T-helper 2 cell treated with Interferon-gamma antibody and Interleukin-4, amounts not matched to agents 100 ng/mL and 5 ng/mL, for 36 hours (primary cell): ENCODE measurements around the gene ALG14. TPM values are rescaled to one million over a fixed set of nuclear protein-coding genes. Genes with fewer than 3 reads are reported as not detected.
"Not testable (repeated sequence)": the region's sequence is repeated elsewhere in the genome, so short reads cannot be mapped to it uniquely, and the experiment has no call there.

ENCODE experiments used
- intact Hi-C: fragments of 100-400 bp; cut with micrococcal nuclease; formaldehyde crosslinking; loops from one replicate; pipeline ENCODE4 v1.15.1; 2023
- total RNA-seq: library from RNA; stranded (reverse); gene quantifications from 2 replicates; pipeline ENCODE4 v1.2.3, GENCODE V29; 2022

Gene ALG14
- total RNA-seq, 1 donor from 2014 or later, result 3.0 TPM

DNA sequence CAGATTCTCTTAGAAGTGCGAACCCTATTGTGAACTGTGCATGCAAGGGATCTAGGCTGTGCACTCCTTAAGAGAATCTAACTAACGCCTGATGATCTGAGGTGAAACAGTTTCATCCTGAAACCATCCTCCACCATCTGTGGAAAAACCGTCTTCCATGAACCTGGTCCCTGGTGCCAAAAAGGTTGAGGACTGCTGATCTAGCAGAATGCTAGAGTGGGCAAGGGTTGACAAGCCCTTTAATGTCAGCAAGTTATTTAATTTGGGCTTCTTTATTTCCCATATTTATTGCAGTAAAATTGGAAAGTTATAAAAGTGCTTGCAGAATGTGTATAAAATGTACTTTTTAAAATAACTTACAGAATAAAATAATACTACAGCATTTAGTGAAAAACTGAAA, 26.4 kb downstream of the ALG14 start:
- intact Hi-C loops, result loop anchor here (10.0 kb wide), 1 partner anchor 562 kb away; no protein-coding TSS in a partner anchor

DNA sequence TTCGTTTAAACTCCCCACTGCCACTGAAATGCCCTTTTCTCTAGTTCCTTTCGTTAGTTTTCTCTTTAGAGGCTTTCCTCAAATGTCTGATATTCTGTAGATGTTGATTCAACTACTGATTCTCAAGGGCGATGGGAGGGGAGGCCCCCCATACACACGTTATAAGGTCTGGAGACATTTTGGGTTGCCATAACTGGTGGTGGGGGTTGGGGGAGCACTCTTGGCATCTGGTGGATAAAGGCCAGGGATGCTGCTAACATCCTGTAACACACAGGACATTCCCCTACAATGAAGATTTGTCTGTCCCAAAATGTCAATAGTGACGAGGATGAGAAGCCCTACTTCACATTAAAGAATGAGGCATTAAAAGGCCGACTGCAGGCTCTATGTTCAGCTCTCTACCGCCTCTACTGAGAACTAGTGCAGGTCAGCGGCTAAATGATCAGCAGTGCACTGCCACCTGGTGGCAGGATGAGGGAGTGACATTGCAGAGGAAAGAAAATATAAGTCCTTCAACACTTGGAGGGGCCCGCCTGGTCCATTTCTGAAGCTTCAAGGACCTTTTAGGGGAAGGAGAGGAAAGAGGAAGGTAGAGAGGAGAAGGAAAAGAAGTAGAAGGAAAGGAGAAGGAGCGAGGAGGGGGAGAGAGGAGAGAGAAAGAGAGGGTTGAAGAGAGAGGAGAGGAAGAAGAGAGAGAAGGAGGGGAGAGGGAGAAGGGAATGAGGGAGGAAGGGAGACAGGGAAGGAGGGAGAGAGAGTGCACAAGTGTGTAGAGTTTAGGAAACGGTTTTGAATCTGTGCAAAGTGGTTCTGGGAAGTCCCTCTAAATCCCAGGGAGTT, 29.4 kb downstream of the ALG14 start:
- intact Hi-C loops, result loop anchor here (1.0 to 10.0 kb wide), 5 partner anchors 117 to 559 kb away; partner anchors contain the start of gene CNN3

DNA sequence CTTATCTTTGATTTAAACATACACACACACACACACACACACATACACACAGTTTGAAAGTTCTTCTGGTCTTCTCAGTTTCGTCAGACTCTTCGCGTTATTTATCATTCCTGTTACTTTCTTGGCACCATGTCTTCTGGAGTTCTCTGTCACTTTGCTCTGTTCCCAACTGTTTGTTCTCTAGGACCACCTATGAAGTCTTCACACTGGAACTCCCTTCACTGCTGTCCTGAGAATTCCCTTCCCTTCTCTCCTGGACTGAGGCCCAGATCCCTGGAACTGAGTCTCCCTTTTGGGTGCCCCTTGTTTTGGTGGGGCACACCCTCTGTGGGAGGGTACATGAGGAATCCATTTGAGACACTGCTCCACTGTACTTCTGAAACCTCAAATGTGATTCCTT, 30.5 kb downstream of the ALG14 start:
- intact Hi-C loops, result loop anchor here (2.0 to 10.0 kb wide), 3 partner anchors 115 to 557 kb away; partner anchors contain the start of gene CNN3

DNA sequence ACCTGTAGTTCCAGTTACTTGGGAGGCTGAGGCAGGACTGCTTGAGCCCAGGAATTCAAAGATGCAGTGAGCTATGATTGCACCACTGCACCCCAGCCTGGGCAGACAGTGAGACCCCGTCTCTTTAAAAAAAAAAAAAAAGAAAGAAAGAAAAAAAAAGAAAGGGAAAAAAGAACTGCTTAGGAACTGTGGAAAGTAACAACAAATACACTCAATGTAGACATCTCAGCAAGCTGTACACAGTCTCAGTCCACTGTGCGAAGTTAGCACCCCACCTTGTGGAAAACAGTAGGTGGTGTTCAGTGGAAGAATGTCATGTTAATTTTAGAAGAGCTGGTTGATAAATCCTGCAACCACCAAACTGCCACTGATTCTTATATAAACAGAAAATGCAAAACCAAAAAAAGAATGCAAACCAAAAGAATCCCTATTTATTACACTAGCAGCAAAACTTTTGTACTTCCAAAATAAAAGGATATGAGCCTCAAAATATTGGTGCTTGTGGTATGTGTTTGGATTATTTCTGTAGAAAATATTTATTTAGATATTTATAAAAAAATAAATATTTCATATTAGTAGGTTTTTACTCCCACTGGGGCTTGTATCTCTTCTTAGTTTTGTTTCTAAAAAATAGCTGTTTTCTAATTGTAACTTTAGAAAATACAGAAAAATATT, 31.1 kb downstream of the ALG14 start:
- intact Hi-C loops, result loop anchor here (2.0 to 10.0 kb wide), 3 partner anchors 115 to 557 kb away; partner anchors contain the start of gene CNN3

DNA sequence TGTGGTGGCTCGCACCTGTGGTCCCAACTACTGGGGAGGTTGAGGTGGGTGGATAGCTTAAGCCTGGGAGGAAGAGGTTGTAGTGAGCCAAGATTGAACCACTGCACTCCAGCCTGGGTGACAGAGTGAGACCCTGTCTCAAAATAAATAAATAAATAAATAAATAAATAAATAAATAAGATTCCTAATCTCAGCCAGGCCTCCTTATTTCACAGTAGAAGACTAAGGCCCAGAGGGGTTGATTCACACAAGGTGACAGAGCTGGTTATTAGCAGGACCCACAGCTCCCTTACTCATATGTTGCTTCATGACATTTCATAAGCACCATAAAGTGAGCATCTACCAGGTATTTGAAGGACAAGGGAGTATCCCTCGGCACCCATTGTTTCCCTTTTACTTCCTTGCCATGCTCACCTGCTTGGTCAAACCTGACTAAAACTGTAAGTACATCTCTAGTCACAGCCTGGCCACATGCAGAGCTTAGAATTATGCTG, 32.7 kb downstream of the ALG14 start:
- intact Hi-C loops, result loop anchor here (5.0 to 10.0 kb wide), 2 partner anchors 233 to 555 kb away; no protein-coding TSS in a partner anchor

DNA sequence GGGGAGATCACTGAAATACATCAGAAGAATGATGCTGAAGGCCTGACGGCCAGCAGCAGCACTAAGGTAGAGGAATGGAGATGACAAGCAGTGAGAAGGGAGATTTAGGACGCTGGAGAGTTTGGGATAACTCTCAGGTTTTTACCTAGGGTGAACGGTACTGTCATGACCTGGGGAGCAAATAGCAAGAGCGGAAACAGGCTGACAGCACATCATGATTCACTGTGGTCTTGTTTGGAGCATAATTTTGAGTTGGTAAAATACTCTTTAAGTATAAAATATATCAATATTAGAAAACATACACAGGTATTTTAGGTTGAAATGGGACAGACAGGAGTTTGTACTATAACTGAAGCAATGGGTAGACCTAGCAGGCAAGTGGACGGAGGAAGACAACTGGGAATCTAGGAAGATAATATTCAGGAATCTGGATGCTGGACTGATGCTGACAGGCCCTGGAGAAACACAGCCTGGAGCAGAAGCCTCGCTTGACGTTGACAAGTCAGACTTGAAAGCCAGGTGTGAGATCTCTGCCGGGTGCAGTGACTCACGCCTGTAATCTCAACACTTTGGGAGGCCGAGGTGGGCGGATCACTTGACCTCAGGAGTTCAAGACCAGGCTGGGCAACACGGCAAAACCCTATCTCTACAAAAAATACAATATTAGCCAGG, 33.3 kb downstream of the ALG14 start:
- intact Hi-C loops, result loop anchor here (5.0 to 10.0 kb wide), 2 partner anchors 232 to 555 kb away; no protein-coding TSS in a partner anchor

DNA sequence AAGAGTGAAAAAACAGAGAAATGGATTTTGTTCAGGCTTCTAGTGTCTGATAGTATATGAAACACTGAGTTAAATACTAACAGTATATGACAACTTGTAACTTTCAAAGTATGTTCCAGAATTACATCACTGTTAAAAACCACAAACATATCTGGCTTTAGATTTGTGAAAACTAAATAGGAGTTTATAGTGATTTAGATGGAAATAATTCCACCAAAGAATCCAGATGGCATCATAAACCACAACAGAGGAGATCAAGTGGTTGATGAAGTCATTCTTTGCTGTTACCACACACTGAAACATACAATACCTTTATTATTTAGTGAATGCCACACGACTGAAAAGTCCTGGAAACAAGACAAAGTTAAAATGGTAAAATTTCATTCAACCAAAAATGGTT, 37.2 kb downstream of the ALG14 start:
- intact Hi-C loops, result no loop called here

DNA sequence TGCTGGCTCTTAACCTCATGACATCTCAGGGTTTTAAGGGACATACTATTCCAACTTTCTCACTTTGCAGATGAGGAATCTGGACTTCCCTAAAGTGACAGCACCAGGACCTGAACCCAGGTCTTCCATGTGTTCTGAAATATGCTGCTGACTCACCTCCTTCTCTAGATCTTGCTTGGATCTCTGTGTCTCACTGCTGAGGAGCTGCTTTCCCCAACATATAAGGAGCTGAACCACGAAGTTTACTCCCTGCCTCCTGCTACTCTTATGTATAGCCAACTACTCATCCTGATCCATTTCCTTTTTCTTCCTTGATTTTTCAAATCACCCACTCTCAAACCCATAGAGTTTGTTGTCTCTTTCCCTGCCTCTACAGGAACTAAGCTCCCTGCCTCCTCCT, 38.2 kb downstream of the ALG14 start:
- intact Hi-C loops, result no loop called here

DNA sequence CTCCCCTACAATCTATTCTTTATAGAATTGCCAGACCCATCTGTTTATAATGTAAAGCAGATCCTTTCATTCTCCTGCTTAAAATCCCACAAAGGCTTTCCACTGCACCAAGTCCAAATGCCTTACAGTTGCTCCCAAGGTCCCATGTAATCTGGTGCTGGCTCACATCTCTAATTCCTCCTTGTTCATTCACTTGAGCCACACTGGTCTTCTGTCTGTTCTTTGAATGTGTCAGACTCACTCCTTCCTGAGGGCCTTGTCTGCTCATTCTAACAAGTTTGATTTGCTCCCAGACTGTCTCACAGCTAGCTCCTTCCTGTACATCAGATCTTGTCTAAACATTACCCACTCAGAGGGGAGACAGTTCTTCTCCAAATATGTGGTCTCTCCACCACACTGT, 38.9 kb downstream of the ALG14 start:
- intact Hi-C loops, result no loop called here

DNA sequence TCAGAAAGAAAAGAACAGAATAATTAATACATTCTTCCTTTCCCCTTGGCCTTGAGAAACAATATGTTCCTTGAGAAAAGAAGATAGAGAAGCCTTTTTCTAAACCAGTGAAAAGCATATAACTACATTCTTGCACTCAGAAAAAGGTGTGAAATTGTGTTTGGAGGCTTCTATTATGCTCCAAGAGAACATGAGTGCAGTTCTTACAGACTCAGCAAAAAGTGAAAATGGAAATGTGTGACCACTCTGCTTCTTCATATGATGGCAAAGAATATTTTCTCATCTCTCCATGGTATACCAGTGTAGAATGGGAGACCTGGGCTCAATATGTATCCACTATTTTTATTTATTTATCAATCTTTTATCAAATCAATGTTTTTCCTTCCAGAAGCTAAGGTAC, 43.2 kb downstream of the ALG14 start:
- intact Hi-C loops, result no loop called here

DNA sequence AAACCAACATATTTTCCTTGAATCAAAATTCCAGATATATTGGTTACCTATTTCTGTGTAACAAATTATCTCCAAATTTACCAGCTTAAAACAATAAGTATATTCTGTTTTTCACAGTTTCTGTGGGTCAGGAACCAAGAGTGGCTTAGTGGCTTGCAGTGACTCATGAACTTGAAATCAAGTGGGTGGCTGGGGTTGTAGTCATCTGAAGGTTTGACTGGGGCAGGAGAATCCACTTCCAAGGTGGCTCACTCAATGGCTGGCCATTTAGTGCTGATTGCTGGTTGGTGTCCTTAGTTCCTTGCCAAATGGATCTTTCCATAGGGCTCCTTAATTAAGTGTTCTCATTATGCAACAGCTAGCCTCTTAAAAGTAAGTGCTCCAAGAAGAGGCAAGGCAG, 43.8 kb downstream of the ALG14 start:
- intact Hi-C loops, result no loop called here

DNA sequence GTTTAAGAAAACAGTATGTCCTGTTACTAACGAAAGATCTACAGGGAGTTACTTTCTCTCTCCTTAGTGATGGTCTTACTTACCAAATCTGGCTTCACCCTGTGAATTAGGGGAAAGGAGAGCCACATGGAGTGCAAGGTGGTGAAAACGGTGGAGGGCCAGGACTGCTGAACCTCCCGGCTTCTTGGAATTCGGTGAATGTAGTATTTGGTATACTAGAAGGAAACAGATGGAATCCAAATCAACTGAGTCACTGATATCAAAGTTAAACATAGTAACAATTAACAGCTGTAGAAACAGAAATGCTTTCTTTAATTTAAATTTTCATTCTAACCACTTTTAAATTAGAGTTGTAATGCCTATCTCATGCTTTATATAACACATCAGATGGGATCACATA, 45.7 kb downstream of the ALG14 start:
- intact Hi-C loops, result no loop called here

DNA sequence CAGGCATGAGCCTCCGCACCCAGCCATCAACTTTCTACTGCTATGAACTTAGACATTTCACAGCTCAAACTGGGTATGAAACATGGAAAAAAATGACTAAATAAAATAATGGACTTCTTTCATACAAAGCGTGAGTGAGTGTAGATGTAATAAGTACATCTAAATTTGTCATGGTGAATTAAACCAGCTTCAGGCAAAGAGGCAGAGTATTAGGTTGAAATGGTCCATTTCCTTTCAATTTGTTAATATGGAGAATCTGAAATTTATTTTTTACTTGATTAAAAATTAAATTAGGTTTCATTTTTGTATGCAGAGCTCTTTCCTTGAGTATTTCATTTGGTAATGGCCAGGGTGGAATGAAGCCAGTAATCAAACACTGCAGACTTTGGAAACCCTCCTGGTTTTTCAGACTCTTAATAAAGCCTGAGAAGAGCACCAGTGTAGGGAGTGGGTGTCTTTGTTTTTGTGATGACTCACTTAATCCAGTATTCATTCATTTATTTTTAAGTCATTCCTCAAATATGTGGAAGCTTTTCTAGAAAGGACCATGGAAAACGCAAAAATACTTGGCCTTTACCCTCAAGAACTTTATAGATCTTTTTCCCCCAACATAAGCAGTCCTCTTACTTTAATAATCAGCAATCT, 49.2 kb downstream of the ALG14 start:
- intact Hi-C loops, result no loop called here

DNA sequence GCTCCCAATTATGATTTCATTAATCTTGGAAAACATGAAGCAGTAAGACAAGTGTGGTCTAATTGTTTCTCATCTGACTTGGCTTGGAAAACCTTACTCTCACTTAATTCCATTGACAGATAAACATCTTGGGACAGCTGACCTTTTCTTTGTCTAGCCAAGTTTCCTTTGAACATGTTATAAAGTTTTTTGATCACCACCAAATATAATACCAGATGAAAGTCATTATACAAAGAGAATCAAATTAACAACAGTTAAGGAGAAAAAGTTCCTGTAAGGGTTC, 50.2 kb downstream of the ALG14 start:
- intact Hi-C loops, result no loop called here

DNA sequence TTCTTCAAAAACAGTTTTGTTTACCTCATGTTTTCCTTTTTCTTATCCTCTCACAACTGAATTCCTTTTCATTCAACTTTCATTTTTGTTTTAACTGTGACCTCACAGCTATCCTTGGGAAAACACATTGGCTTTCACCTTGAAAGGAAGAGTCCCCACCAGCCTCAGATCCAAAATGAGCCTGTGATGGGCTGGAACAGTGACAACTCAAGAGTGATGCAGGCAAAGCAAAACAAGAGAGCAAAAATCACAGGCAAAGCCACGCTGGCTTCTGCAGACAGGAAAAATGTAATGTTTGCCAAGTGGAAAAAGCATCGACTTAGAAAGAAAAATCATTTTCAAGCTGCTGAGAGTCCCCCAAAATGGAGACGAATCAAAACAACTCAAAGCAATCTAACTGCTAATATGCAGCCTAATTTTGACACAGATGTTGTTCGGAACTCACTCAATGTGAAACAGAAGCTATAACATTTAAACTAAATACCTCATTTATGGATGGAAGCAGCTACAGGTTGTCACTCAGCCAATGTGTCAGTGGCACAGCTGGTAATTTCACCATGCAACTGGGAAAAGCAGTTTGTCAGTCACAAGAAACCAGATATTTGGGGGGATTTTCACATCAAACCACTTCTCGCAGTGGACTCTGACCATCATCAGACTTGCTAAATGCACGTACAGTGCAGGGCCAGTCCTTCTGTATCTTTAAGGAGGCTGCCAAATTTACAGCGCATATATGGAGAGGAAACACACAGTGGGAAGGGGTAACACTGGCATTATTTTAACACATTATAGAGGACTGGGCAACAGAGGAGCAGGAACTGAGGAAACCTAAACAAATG, 50.7 kb downstream of the ALG14 start:
- intact Hi-C loops, result no loop called here

DNA sequence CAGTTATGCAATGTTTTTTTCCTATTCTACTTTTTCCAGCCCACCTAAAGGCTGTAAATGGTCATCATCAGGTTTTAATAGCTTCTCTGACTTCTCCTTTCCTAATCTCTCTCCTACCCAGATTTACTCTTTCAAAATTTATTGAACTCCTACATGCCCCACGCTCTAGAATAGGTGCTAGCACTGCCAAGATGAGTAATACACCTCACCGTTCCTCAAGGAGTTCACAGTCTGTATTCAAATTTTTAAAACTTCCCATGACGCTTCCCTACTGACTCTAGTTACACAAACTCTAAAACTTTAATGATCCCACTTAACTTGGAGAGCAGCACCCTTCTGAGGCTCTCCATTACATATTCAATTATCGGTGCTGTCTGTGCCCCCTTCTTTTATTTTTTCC, 51.6 kb downstream of the ALG14 start:
- intact Hi-C loops, result no loop called here

DNA sequence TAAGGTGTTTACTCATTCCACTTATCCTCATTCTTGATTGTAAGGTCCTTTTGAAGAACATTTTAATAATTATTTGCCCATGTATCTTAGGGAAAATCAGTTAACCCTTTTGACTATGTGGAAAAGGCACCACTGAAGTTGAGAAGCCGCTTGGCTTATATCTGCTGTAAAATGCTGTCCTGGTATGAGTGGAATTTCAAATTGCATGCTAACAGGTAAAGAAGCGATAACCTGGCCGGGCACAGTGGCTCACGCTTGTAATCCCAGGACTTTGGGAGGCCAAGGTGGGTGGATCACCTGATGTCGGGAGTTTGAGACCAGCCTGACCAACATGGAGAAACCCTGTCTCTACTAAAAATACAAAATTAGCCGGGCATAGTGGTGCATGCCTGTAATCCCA, 53.3 kb downstream of the ALG14 start:
- intact Hi-C loops, result not testable (repeated sequence)

DNA sequence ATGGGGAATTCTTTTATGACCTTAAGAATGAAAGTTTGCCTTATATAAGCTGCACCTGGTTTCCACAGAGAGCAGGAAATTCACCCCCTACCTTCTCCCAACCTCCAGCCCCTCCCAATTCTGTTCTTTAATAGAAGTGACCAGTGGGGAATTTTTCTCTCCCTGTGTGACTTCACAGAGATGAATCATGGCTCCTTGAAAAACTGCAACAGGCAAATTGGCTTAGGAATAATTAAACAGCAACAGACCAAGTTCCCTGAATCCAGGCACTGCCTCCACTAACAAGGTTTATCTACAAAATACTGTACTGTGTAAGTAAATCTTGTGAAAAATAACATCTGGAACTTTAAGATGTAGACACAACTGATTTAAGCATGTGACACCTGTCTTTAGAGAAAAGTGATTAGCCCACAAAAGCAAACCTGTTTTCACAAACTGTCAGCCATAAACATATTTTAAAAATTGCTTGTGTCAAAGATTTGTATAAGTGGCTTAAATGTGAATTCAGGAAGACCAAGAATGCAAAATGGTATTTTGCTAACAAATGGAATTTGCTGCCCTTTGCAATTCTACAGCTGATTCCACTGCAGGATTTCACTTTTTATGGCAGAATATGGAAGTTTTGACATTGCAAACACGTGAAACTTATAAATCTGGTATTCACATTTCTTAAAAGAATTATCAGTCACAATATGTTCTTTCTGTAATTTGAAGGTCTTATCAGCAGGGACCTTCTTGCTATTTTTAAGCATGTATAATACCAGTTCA, 54.0 kb downstream of the ALG14 start:
- intact Hi-C loops, result no loop called here

DNA sequence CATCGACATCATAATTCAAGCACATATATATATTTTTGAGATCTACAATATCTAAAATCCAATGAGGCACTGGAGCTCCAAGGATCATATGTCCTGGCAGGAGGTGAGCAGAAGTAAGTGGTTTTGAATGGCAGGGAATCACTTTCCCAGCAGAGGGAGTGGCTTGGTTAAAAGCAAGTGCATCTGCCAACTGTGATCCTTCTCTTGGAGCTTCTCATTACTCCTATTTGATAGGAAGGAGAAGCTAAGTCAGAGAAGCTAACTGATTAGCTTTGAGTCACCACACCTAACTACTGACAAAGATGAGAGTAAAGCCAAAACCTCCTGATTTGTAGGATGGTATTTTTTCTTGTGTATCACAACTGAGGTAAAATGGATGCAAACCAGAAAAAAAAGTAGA, 55.0 kb downstream of the ALG14 start:
- intact Hi-C loops, result no loop called here

DNA sequence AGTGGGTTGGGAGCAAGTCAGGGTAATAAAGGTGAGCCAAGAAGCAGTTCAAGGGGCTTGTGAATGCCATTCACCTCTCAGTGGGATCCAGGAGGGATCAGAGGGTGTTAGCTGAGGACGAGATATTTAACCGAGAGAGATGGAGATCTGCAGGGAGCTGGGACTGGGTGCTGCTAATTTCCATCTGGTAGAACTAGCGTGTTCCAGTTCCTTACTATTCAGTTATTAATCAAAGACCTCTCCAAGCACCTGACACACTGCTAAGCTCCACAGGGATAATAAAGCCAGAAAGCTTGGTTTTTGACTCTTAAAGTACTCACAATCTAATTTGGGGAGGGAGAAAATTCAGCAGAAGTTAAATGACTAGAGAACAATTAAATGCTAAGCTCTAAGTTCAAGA, 57.7 kb downstream of the ALG14 start:
- intact Hi-C loops, result no loop called here
